HUES48 (cell line): ENCODE results near the gene CPM.
A peak's percentile ranks its signal among the peaks of the same experiment; 100 is the strongest.

Experiments
- H3K27ac ChIP-seq: one replicate; pipeline ENCODE4 v1.7.0; 2013; ENCODE audit warnings: low read depth, low read length, inconsistent platforms
- H3K27me3 ChIP-seq: 2 replicates; pipeline ENCODE4 v1.6.1; 2013; ENCODE audit warnings: mild to moderate bottlenecking, low read length; ENCODE audit not compliant: control insufficient read depth, insufficient read depth
- H3K36me3 ChIP-seq: 2 replicates; pipeline ENCODE4 v1.6.1; 2013; ENCODE audit warnings: low read length; ENCODE audit not compliant: control insufficient read depth, insufficient read depth
- H3K4me1 ChIP-seq: 2 replicates; pipeline ENCODE4 v1.6.1; 2013; ENCODE audit warnings: mild to moderate bottlenecking, low read length; ENCODE audit not compliant: control insufficient read depth, insufficient read depth
- H3K4me3 ChIP-seq: 2 replicates; pipeline ENCODE4 v1.5.1; 2013; ENCODE audit warnings: mild to moderate bottlenecking, low read depth, low read length
- H3K9ac ChIP-seq: 2 replicates; pipeline ENCODE4 v1.6.1; 2013; ENCODE audit warnings: mild to moderate bottlenecking, low read depth, low read length, moderate library complexity
- H3K9me3 ChIP-seq: 2 replicates; pipeline ENCODE4 v1.6.1; 2013; ENCODE audit warnings: low read length; ENCODE audit not compliant: control insufficient read depth, insufficient read depth

Gene CPM

GRCh38 chr12:68932961-68933893 lies at the start of gene CPM:
TSS of gene CPM (minus strand) at chr12:68933171. CDS start at chr12:68932837, 334 bp downstream.
- H3K27ac ChIP-seq, result no peak within 1 kb of the TSS
- H3K9ac ChIP-seq, result no peak within 1 kb of the TSS
- H3K36me3 ChIP-seq, result no peaks in the 10 kb centered on the region
- peak within 1 kb of the TSS; percentile 60 for H3K4me3 ChIP-seq
- peaks cover 7% of the 10 kb centered on the region; the same call in 1 of the 2 replicates for H3K4me1 ChIP-seq
- H3K27me3 ChIP-seq, result peaks cover 48% of the 10 kb centered on the region
- no peaks in the 10 kb centered on the region for H3K9me3 ChIP-seq

GRCh38 chr12:68981516-68981915 lies 48.5 kb upstream of the CPM start:
- peaks cover 15% of the 10 kb centered on the region for H3K4me1 ChIP-seq
- H3K27ac ChIP-seq, result no peak overlapping the region
- H3K27me3 ChIP-seq, result no peaks in the 10 kb centered on the region
- H3K9me3 ChIP-seq, result peaks cover 7% of the 10 kb centered on the region; the same call in 1 of the 2 replicates
- H3K9ac ChIP-seq, result no peak overlapping the region
- no peaks in the 10 kb centered on the region for H3K36me3 ChIP-seq
- H3K4me3 ChIP-seq, result no peak overlapping the region

DNA sequence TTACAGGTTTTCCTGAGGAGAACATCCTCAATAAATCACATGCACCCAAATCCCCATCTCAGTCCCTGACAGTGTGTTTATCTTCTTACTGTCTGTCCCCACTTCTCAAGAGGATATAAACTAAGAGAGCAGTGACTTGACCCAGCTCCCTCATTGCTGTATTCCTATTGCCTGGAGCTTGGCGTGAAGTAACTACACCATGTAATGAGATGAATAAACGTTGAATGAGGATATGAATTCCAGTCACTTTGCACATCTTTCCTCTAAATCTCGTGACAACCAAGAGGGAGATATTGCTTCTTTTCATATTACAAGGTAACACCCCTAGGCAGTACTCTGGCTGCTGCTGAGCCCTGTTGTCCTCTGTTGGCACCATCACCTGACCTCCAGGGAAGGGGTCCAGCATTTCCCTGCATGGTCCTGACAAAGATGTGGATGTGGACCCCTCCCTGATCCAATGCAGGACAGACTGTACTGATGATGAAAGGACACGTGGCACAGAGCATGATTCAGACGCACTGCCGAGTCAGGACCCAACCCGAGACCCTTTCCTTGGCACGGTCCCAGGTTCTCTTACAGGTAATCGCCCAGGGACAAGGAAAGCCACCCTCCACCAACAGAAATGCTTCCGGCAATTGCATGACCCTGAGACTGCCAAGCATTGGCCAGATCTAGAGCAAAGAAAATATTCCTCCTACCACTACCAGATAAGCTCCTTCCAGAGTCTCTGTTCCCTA lies 47.7 kb upstream of the CPM start:
- Histone ChIP-seq H3K4me3 (no peak overlapping the region), H3K4me1 (peaks cover 15% of the 10 kb centered on the region), H3K36me3 (no peaks in the 10 kb centered on the region), H3K9ac (no peak overlapping the region), H3K27me3 (no peaks in the 10 kb centered on the region), H3K27ac (no peak overlapping the region), H3K9me3 (peaks cover 7% of the 10 kb centered on the region; the same call in 1 of the 2 replicates)

GRCh38 chr12:68978678-68979077 lies 45.7 kb upstream of the CPM start:
- no peaks in the 10 kb centered on the region for H3K27me3 ChIP-seq
- H3K4me1 ChIP-seq, result peaks cover 15% of the 10 kb centered on the region
- H3K9me3 ChIP-seq, result peaks cover 7% of the 10 kb centered on the region; the same call in 1 of the 2 replicates
- H3K4me3 ChIP-seq, result no peak overlapping the region
- peak overlapping the region; percentile 7 for H3K27ac ChIP-seq
- H3K36me3 ChIP-seq, result no peaks in the 10 kb centered on the region
- no peak overlapping the region for H3K9ac ChIP-seq

GRCh38 chr12:68977909-68978610 lies 45.1 kb upstream of the CPM start:
- no peak overlapping the region for H3K9ac ChIP-seq
- peak overlapping the region; percentile 7 for H3K27ac ChIP-seq
- H3K27me3 ChIP-seq, result no peaks in the 10 kb centered on the region
- no peaks in the 10 kb centered on the region for H3K36me3 ChIP-seq
- peaks cover 7% of the 10 kb centered on the region; the same call in 1 of the 2 replicates for H3K9me3 ChIP-seq
- H3K4me1 ChIP-seq, result peaks cover 15% of the 10 kb centered on the region
- no peak overlapping the region for H3K4me3 ChIP-seq

DNA sequence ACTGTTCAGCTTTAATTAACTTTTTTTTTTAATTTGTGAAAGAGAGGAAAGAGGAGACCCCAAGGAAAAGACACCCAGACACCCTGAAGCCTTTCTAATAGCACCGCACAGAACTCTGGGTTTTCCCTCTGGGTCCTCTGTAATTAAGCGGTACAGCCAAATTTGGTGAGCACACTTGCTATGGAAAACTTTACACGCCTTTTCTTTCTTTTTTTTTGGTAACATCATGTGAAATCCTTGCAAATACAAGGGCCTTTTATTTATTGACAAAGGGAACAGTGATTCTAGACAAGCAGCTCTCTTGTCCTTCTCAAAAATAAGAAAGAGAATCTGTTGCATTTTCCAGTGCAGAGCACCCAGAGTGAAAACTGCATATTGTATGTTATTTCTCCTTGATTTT lies 44.4 kb upstream of the CPM start:
- Histone ChIP-seq H3K4me3 (no peak overlapping the region), H3K27ac (no peak overlapping the region), H3K4me1 (peaks cover 15% of the 10 kb centered on the region), H3K36me3 (no peaks in the 10 kb centered on the region), H3K9me3 (0 out of 2 replicates have a peak, but pooled peaks cover under 1% of the 10 kb centered on the region), H3K9ac (no peak overlapping the region), H3K27me3 (no peaks in the 10 kb centered on the region)

DNA sequence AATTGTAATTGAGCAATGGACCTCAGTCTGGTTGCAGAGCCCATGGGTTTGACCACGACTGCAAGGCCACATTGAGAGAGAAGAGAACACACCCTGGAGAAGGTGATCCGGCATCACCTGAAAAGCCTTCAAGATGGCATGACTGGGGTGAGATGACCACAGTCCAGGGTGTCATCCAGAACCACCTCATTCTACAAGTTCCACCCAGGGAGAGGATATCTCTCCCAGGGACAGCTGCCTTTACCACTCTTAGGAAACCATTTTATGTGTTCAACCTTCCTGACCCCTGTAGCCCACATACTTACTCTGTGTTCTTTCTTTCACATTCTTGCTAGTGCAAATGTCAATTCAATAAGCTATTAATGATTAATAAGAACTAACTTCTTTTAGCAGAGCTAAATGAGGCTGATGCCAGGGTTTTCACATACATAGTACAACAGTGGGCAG lies 43.4 kb upstream of the CPM start:
- Histone ChIP-seq H3K9me3 (no peaks in the 10 kb centered on the region), H3K27ac (no peak overlapping the region), H3K27me3 (no peaks in the 10 kb centered on the region), H3K9ac (no peak overlapping the region), H3K36me3 (no peaks in the 10 kb centered on the region), H3K4me1 (peaks cover 15% of the 10 kb centered on the region), H3K4me3 (no peak overlapping the region)

- Histone ChIP-seq H3K9ac (no peak overlapping the region), H3K4me3 (no peak overlapping the region), H3K4me1 (peaks cover 15% of the 10 kb centered on the region), H3K27ac (no peak overlapping the region), H3K36me3 (no peaks in the 10 kb centered on the region), H3K27me3 (no peaks in the 10 kb centered on the region), H3K9me3 (no peaks in the 10 kb centered on the region)
These were observed 42.8 kb upstream of the CPM start for GRCh38 chr12:68975811-68976210.

- Histone ChIP-seq H3K4me3 (no peak overlapping the region), H3K9me3 (no peaks in the 10 kb centered on the region), H3K36me3 (no peaks in the 10 kb centered on the region), H3K9ac (no peak overlapping the region), H3K4me1 (no peaks in the 10 kb centered on the region; the same call in 1 of the 2 replicates), H3K27ac (no peak overlapping the region), H3K27me3 (no peaks in the 10 kb centered on the region)
These were observed 39.6 kb upstream of the CPM start for GRCh38 chr12:68972595-68972994.

DNA sequence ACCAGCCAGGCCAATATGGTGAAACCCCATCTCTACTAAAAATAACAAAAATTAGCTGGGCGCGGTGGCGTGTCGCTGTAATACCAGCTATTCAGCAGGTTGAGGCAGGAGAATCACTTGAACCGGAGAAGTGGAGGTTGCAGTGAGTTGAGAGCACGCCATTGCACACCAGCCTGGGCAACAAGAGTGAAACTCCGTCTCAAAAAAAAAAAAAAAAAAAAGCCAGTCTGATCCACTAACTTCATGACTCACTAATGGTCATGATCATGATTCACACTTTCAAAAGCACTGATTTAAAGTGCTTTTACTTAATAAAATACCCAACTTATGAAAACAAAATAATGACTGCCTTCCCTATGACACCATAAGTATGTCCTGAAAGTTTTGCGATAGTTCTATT lies 38.4 kb upstream of the CPM start:
- Histone ChIP-seq H3K9me3 (no peaks in the 10 kb centered on the region), H3K4me1 (no peaks in the 10 kb centered on the region), H3K4me3 (no peak overlapping the region), H3K27me3 (no peaks in the 10 kb centered on the region), H3K36me3 (no peaks in the 10 kb centered on the region), H3K9ac (no peak overlapping the region), H3K27ac (no peak overlapping the region)
